ENCODE measurements around the gene KHDC4.

DNA sequence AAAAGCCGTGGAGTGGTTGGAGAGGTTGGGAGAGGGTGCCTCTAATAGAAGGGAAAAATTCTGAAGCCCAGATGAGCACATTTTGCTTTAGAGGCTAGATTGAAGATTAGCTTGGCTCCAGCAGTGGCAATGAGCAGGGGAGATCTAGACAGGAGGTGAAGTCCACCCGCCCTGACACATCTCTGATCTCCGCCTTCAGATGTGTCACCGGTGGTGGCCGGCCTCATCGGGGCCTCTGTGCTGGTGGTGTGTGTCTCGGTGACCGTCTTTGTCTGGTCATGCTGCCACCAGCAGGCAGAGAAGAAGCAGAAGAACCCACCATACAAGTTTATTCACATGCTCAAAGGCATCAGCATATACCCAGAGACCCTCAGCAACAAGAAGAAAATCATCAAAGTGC, 66.4 kb downstream of the KHDC4 start:
- TF ChIP-seq, protein P1, sequence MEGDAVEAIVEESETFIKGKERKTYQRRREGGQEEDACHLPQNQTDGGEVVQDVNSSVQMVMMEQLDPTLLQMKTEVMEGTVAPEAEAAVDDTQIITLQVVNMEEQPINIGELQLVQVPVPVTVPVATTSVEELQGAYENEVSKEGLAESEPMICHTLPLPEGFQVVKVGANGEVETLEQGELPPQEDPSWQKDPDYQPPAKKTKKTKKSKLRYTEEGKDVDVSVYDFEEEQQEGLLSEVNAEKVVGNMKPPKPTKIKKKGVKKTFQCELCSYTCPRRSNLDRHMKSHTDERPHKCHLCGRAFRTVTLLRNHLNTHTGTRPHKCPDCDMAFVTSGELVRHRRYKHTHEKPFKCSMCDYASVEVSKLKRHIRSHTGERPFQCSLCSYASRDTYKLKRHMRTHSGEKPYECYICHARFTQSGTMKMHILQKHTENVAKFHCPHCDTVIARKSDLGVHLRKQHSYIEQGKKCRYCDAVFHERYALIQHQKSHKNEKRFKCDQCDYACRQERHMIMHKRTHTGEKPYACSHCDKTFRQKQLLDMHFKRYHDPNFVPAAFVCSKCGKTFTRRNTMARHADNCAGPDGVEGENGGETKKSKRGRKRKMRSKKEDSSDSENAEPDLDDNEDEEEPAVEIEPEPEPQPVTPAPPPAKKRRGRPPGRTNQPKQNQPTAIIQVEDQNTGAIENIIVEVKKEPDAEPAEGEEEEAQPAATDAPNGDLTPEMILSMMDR (IDR thresholded peaks at IDR 0.05 in 2 of 3, conservative IDR thresholded peaks at IDR 0.05 in 1 of 3; ENCODE audit: control insufficient read depth in 2 of 3, extremely low read depth in 1 of 3, insufficient read depth in 1 of 3, low read depth in 3 of 3, low read length in 3 of 3): no peak
- TF ChIP-seq TAF1 (IDR thresholded peaks at IDR 0.05; ENCODE audit: borderline replicate concordance, low read depth, low read length) (no peak), PAX5 (IDR thresholded peaks at IDR 0.05; ENCODE audit: borderline replicate concordance, low read depth, low read length) (no peak), POLR2A (IDR thresholded peaks at IDR 0.05; ENCODE audit: low read depth, low read length) (no peak)
- TF ChIP-seq, protein P2, sequence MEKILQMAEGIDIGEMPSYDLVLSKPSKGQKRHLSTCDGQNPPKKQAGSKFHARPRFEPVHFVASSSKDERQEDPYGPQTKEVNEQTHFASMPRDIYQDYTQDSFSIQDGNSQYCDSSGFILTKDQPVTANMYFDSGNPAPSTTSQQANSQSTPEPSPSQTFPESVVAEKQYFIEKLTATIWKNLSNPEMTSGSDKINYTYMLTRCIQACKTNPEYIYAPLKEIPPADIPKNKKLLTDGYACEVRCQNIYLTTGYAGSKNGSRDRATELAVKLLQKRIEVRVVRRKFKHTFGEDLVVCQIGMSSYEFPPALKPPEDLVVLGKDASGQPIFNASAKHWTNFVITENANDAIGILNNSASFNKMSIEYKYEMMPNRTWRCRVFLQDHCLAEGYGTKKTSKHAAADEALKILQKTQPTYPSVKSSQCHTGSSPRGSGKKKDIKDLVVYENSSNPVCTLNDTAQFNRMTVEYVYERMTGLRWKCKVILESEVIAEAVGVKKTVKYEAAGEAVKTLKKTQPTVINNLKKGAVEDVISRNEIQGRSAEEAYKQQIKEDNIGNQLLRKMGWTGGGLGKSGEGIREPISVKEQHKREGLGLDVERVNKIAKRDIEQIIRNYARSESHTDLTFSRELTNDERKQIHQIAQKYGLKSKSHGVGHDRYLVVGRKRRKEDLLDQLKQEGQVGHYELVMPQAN (conservative IDR thresholded peaks at IDR 0.05): no peak
- TF ChIP-seq, protein P3, sequence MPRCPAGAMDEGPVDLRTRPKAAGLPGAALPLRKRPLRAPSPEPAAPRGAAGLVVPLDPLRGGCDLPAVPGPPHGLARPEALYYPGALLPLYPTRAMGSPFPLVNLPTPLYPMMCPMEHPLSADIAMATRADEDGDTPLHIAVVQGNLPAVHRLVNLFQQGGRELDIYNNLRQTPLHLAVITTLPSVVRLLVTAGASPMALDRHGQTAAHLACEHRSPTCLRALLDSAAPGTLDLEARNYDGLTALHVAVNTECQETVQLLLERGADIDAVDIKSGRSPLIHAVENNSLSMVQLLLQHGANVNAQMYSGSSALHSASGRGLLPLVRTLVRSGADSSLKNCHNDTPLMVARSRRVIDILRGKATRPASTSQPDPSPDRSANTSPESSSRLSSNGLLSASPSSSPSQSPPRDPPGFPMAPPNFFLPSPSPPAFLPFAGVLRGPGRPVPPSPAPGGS (IDR thresholded peaks at IDR 0.05; ENCODE audit: borderline replicate concordance, insufficient read depth, low read depth, low read length, poor library complexity, severe bottlenecking): no peak
